A549 (cell line): Measurements from ENCODE around the gene PRXL2A. TPM values are rescaled to one million over a fixed set of nuclear protein-coding genes. Genes with fewer than 3 reads are reported as not detected.

Source experiments
- ATAC-seq, 2 experiments: fragments of 200-7000 bp in 1 of 2; fragments of >200 bp in 1 of 2; cut with Nextera tagmentation in 1 of 2; cut with Tn5 transposase in 1 of 2; 3 replicates each; pipeline versions ENCODE4 v1.8.0 to v1.9.1; 2018 to 2020; ENCODE audit warnings: mild to moderate bottlenecking in 1 of 2, moderate library complexity in 1 of 2
- CTCF ChIA-PET: fragments of 300-600 bp; sonication (Branson Sonifier 250); formaldehyde crosslinking; extraction: SDS; loops from one replicate; lab custom pipeline; 2021; ENCODE audit warnings: antibody characterized with exemption, inconsistent platforms; lab: Yijun Ruan, JAX
- POLR2A ChIA-PET: fragments of 350-600 bp; formaldehyde crosslinking; extraction: SDS; loops from one replicate; lab custom pipeline; 2021; ENCODE audit warnings: antibody characterized with exemption, inconsistent platforms; lab: Yijun Ruan, JAX
- DNase-seq, 2 experiments: peaks; one replicate each; pipeline versions ENCODE4 v3.0.0 to v3.0.0-alpha.2; 2011 to 2016; ENCODE audit warnings: low read depth in 1 of 2, low spot score in 1 of 2
- FAIRE-seq: peaks from 2 replicates; lab custom pipeline; 2011; peaks lifted over from hg19 to GRCh38; lab: Jason Lieb, UNC
- H3K27ac ChIP-seq, 2 experiments: fragments of >200 bp; sonication (Bioruptor Twin); formaldehyde crosslinking; 3 replicates each; pipeline ENCODE4 v1.5.1; 2016 to 2017
- H3K4me1 ChIP-seq: fragments of >200 bp; sonication (Bioruptor Twin); formaldehyde crosslinking; 3 replicates; pipeline ENCODE4 v1.6.1; 2016
- H3K4me2 ChIP-seq: fragments of >200 bp; sonication (Bioruptor Twin); formaldehyde crosslinking; 3 replicates; pipeline ENCODE4 v1.6.1; 2016
- H3K4me3 ChIP-seq: fragments of >200 bp; sonication (Bioruptor Twin); formaldehyde crosslinking; 3 replicates; pipeline ENCODE4 v1.5.1; 2016
- H3K9me3 ChIP-seq: fragments of >200 bp; sonication (Bioruptor Twin); formaldehyde crosslinking; 3 replicates; pipeline ENCODE4 v1.6.1; 2016
- BCL3 ChIP-seq: fragments of >200 bp; sonication (Bioruptor Twin); formaldehyde crosslinking; IDR thresholded peaks from 3 replicates; pipeline ENCODE4 v1.6.1; 2016
- CBX2 ChIP-seq: fragments of 200-600 bp; sonication (generic); IDR thresholded peaks from 2 replicates; pipeline ENCODE4 v1.6.1; 2016; ENCODE audit warnings: low read depth, mild to moderate bottlenecking, borderline replicate concordance
- CHD2 ChIP-seq: fragments of 150-350 bp; IDR thresholded peaks from 2 replicates; pipeline ENCODE4 v1.6.1; 2014; ENCODE audit warnings: low read length; ENCODE audit not compliant: partially characterized antibody
- EHF ChIP-seq: fragments of 250-450 bp; sonication (Bioruptor Pico); IDR thresholded peaks from 2 replicates; pipeline ENCODE4 v1.5.0; 2020; ENCODE audit warnings: mild to moderate bottlenecking
- EP300 ChIP-seq, 2 experiments: fragments of >200 bp; sonication (Bioruptor Twin); formaldehyde crosslinking; IDR thresholded peaks; 2 replicates in 1 of 2; 3 replicates in 1 of 2; pipeline ENCODE4 v1.6.1; 2016 to 2017
- ESRRA ChIP-seq: fragments of 150-350 bp; IDR thresholded peaks from 2 replicates; pipeline ENCODE4 v1.6.1; 2014; ENCODE audit warnings: mild to moderate bottlenecking, low read length, borderline replicate concordance
- FOSB ChIP-seq: fragments of 250-450 bp; sonication (Bioruptor Pico); IDR thresholded peaks from 2 replicates; pipeline ENCODE4 v1.5.0; 2020; ENCODE audit warnings: mild to moderate bottlenecking, moderate library complexity
- HMGXB4 ChIP-seq: fragments of 250-450 bp; sonication (Bioruptor Pico); IDR thresholded peaks from 2 replicates; pipeline ENCODE4 v1.5.0; 2021; ENCODE audit warnings: mild to moderate bottlenecking, moderate library complexity, borderline replicate concordance
- HOXB5 ChIP-seq: fragments of 250-450 bp; sonication (Bioruptor Pico); IDR thresholded peaks from 2 replicates; pipeline ENCODE4 v1.5.0; 2020; ENCODE audit warnings: mild to moderate bottlenecking, moderate library complexity
- JUNB ChIP-seq: fragments of >200 bp; sonication (Bioruptor Twin); formaldehyde crosslinking; IDR thresholded peaks from 2 replicates; pipeline ENCODE4 v1.6.1; 2016
- KDM5A ChIP-seq: fragments of 200-600 bp; sonication (generic); IDR thresholded peaks from 2 replicates; pipeline ENCODE4 v1.6.1; 2016; ENCODE audit warnings: antibody characterized with exemption, mild to moderate bottlenecking
- MAFK ChIP-seq: fragments of 450-650 bp; IDR thresholded peaks from 2 replicates; pipeline ENCODE4 v1.6.1; 2014; ENCODE audit not compliant: partially characterized antibody
- MYC ChIP-seq: IDR thresholded peaks from 2 replicates; pipeline ENCODE4 v1.6.1; 2012; ENCODE audit warnings: mild to moderate bottlenecking, inconsistent platforms, low read length, improper control_type of control experiment, borderline replicate concordance
- NR3C1 ChIP-seq: fragments of >200 bp; sonication (Bioruptor Twin); formaldehyde crosslinking; IDR thresholded peaks from 3 replicates; pipeline ENCODE4 v1.6.1; 2017
- PHF8 ChIP-seq: fragments of 200-600 bp; sonication (generic); IDR thresholded peaks from 2 replicates; pipeline ENCODE4 v1.6.1; 2016; ENCODE audit warnings: low read depth, mild to moderate bottlenecking, antibody characterized with exemption, moderate library complexity, borderline replicate concordance
- POLR2A ChIP-seq: IDR thresholded peaks from 2 replicates; pipeline ENCODE4 v1.6.1; 2012; ENCODE audit warnings: mild to moderate bottlenecking, low read length
- POLR2AphosphoS2 ChIP-seq: conservative IDR thresholded peaks from 2 replicates; pipeline ENCODE4 v1.6.1; 2012; ENCODE audit warnings: low read length, improper control_type of control experiment, inconsistent platforms
- REST ChIP-seq: fragments of 200-600 bp; sonication (generic); IDR thresholded peaks from 2 replicates; pipeline ENCODE4 v1.6.1; 2016; ENCODE audit warnings: antibody characterized with exemption, mild to moderate bottlenecking, moderate library complexity
- RNF2 ChIP-seq: fragments of 200-600 bp; sonication (generic); IDR thresholded peaks from 2 replicates; pipeline ENCODE4 v1.6.1; 2016; ENCODE audit warnings: low read depth, mild to moderate bottlenecking, antibody characterized with exemption, moderate library complexity, borderline replicate concordance
- ZC3H11A ChIP-seq: fragments of 450-650 bp; IDR thresholded peaks from 2 replicates; pipeline ENCODE4 v1.6.1; 2014; ENCODE audit warnings: antibody characterized with exemption, mild to moderate bottlenecking
- WGBS: methylation state at CpG from one replicate; pipeline ENCODE4 v1.1.6; 2017; ENCODE audit errors: missing lambda C conversion rate; 5-methylcytosine and 5-hydroxymethylcytosine counted together
- polyA plus RNA-seq, 4 experiments: library from polyadenylated mRNA; depleted of rRNA in 3 of 4; stranded (reverse); fragments of >200 nt; fragmentation: RNase III in 1 of 4; extraction: RNeasy Plus Mini Kit Qiagen cat#74134 plus additional on column Dnase treatment in 1 of 4; gene quantifications; 2 replicates in 3 of 4; 3 replicates in 1 of 4; pipeline ENCODE4 v1.2.3, GENCODE V29; 2011 to 2017
- TF ChIP-seq, protein P1 (sequence below): fragments of 150-350 bp; IDR thresholded peaks from 2 replicates; pipeline ENCODE4 v1.6.1; 2014; ENCODE audit warnings: low read depth, mild to moderate bottlenecking, low read length

PRXL2A gene
- polyA plus RNA-seq, 2 of the 4 experiments (the other 2 are of a cell fraction) = 55.0 to 59.3 TPM

- TF ChIP-seq HMGXB4 (CRISPR knock-in tag) = no peak
- no peak for TF ChIP-seq PHF8
- no peak for TF ChIP-seq HOXB5
Observed at GRCh38 chr10:80359644-80360043, 48.7 kb upstream of the PRXL2A start (continued).

DNA sequence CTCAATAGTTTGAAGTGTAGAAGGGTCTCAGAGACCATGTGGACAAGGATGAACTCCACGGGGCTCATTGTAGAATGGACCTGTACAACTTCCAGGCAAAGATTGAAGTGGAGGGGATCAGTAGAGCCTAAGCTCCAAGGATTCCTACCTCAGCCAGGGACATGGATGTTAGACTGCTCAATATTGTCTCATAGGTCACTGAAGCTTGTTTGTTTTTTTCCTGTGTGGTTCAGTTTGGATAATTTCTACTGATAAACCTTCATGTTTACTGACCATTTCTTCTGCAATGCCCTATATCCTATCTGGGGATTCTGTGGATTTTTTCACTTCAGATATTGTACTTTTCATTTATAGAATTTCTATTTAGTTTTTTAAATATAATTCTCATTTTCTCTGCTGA is 42.8 kb upstream of the PRXL2A start:
- no peak for FAIRE-seq
- H3K9me3 ChIP-seq = no peaks in the 10 kb centered on the region
- WGBS = 0% methylated on average over 1 of the region's 1 CpG
- DNase-seq = no peak
- no peak for TF ChIP-seq MYC
- no peak overlapping the region for H3K4me2 ChIP-seq
- no peak overlapping the region for H3K4me3 ChIP-seq
- no peaks in the 10 kb centered on the region for H3K4me1 ChIP-seq
- H3K27ac ChIP-seq = no peak overlapping the region
- POLR2A ChIA-PET = no interaction called here
- CTCF ChIA-PET = no interaction called here
- ATAC-seq = no peak

DNA sequence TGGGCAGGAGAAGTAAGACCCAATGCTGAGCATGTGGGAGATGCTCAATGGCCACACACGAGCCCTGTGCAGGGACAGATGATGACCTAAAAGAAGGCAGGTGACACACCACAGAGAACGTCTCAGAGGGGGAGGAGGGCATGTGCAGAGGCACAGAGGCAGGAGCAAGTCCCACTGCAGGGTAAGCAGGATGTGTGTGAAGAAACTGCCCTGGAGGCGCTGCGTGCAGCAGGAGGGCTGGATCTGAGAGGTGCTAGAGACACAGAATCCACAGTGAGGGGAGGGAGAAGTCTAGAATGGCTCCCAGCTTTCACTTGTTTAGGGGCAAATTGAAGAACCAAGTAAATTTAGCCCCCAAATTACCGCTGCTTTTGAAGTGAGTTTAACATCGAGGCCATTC is 36.9 kb upstream of the PRXL2A start:
- DNase-seq = no peak
- Histone ChIP-seq H3K4me3 (no peak overlapping the region), H3K9me3 (no peaks in the 10 kb centered on the region), H3K4me2 (no peak overlapping the region), H3K4me1 (no peaks in the 10 kb centered on the region), H3K27ac (no peak overlapping the region)
- TF ChIP-seq CHD2 (no peak), REST (no peak), JUNB (no peak), EP300 (IDR thresholded peaks at IDR 0.05) (no peak), MAFK (no peak), RNF2 (no peak), NR3C1 (no peak), FOSB (no peak), BCL3 (no peak), MYC (no peak), POLR2A (no peak), CBX2 (no peak), EHF (CRISPR knock-in tag) (no peak), ZC3H11A (no peak), ESRRA (no peak), POLR2AphosphoS2 (no peak), KDM5A (no peak)
- TF ChIP-seq, protein P1, sequence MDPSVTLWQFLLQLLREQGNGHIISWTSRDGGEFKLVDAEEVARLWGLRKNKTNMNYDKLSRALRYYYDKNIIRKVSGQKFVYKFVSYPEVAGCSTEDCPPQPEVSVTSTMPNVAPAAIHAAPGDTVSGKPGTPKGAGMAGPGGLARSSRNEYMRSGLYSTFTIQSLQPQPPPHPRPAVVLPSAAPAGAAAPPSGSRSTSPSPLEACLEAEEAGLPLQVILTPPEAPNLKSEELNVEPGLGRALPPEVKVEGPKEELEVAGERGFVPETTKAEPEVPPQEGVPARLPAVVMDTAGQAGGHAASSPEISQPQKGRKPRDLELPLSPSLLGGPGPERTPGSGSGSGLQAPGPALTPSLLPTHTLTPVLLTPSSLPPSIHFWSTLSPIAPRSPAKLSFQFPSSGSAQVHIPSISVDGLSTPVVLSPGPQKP = no peak
- WGBS = 51% methylated on average over 6 of the region's 6 CpGs
- ChIA-PET CTCF (interaction anchor here (1.5 kb wide), 1 partner anchor 73 kb away, joined by 5 read pairs; no protein-coding TSS in a partner anchor), POLR2A (no interaction called here)
- no peak; a peak in 1 of 6 replicates for ATAC-seq
- no peak for FAIRE-seq
